Gastroesophageal sphincter (tissue), 4 donors: ENCODE data around the gene ARL5C. TPM values are rescaled to one million over a fixed set of nuclear protein-coding genes. Genes with fewer than 3 reads are reported as not detected.
"Not testable (repeated sequence)": the region's sequence is repeated elsewhere in the genome, so short reads cannot be mapped to it uniquely, and the experiment has no call there.

Experiments used
- ATAC-seq: fragments of 150-250 bp; one replicate; pipeline ENCODE4 v1.9.1; 2016; ENCODE audit warnings: mild to moderate bottlenecking, moderate library complexity
- H3K27ac ChIP-seq, 4 donors: fragments of 200-600 bp; sonication (generic) in 3 of 4; 1 replicate in 3 of 4; 2 replicates in 1 of 4; pipeline ENCODE4 v1.5.1; 2016 to 2019
- H3K27me3 ChIP-seq: fragments of 200-600 bp; sonication (generic); one replicate; pipeline ENCODE4 v1.5.1; 2019
- H3K36me3 ChIP-seq, 2 donors: fragments of 200-600 bp; sonication (generic); one replicate each; pipeline ENCODE4 v1.5.1; 2019; ENCODE audit warnings: control low read depth in 1 of 2
- H3K4me1 ChIP-seq, 3 donors: fragments of 200-600 bp; sonication (generic); 1 replicate in 2 of 3; 2 replicates in 1 of 3; pipeline ENCODE4 v1.5.1; 2016 to 2019; ENCODE audit warnings: control low read depth in 2 of 3
- H3K4me3 ChIP-seq, 2 donors: fragments of 200-600 bp; sonication (generic); one replicate each; pipeline ENCODE4 v1.5.1; 2019; ENCODE audit warnings: mild to moderate bottlenecking in 1 of 2, moderate library complexity in 1 of 2
- H3K9me3 ChIP-seq, 3 donors: fragments of 200-600 bp; sonication (generic); one replicate each; pipeline ENCODE4 v1.5.1; 2017 to 2019; ENCODE audit warnings: control low read depth in 2 of 3
- CTCF ChIP-seq, 4 experiments: fragments of 200-600 bp in 2 of 4; fragments of 450-650 bp in 2 of 4; sonication (generic) in 1 of 4; IDR thresholded peaks; one replicate each; pipeline ENCODE4 v1.5.1; 2017 to 2019; ENCODE audit warnings: antibody characterized with exemption in 4 of 4, mild to moderate bottlenecking in 2 of 4, moderate library complexity in 2 of 4
- EP300 ChIP-seq: sonication (generic); formaldehyde crosslinking; IDR thresholded peaks from one replicate; pipeline ENCODE4 v1.6.1; 2017; ENCODE audit warnings: antibody characterized with exemption, mild to moderate bottlenecking
- POLR2A ChIP-seq, 2 donors: fragments of 450-650 bp; IDR thresholded peaks; one replicate each; pipeline ENCODE4 v1.6.1; 2017; ENCODE audit warnings: antibody characterized with exemption in 2 of 2, mild to moderate bottlenecking in 2 of 2, moderate library complexity in 1 of 2
- POLR2AphosphoS5 ChIP-seq: sonication (generic); formaldehyde crosslinking; IDR thresholded peaks from one replicate; pipeline ENCODE4 v1.6.1; 2017; ENCODE audit warnings: antibody characterized with exemption
- WGBS, 2 donors: methylation state at CpG; one replicate each; pipeline ENCODE4 v1.1.5; 2018; ENCODE audit warnings: low coverage in 1 of 2; 5-methylcytosine and 5-hydroxymethylcytosine counted together
- total RNA-seq, 4 donors: library from RNA; depleted of rRNA; stranded (reverse); fragments of >200 nt; gene quantifications; one replicate each; pipeline ENCODE4 v1.1.0, GENCODE V29; 2016

The ARL5C gene
- total RNA-seq, 4 donors from 2014 or later: not detected

- Histone ChIP-seq H3K4me1 (peaks cover 0 to 31% (median 4%) of the 10 kb centered on the region in 3 donors), H3K4me3 (no peak overlapping the region), H3K9me3 (peaks cover 0 to 4% (median 0%) of the 10 kb centered on the region in 3 donors), H3K27ac (no peak overlapping the region), H3K36me3 (no peaks in the 10 kb centered on the region), H3K27me3 (peaks cover 4% of the 10 kb centered on the region)
- WGBS, 2 donors: 68 to 83% methylated on average over 1 to 2 of the region's 3 CpGs
- ATAC-seq: no peak
- TF ChIP-seq EP300 (no peak), POLR2AphosphoS5 (no peak)
Observed at GRCh38 chr17:39169518-39169917, 3.6 kb upstream of the ARL5C start.

GRCh38 chr17:39169101-39169500 is 3.1 kb upstream of the ARL5C start:
- peaks cover 0 to 33% (median 5%) of the 10 kb centered on the region in 3 donors for H3K4me1 ChIP-seq
- H3K27me3 ChIP-seq: peaks cover 4% of the 10 kb centered on the region
- no peaks in the 10 kb centered on the region for H3K36me3 ChIP-seq
- no peak overlapping the region for H3K4me3 ChIP-seq
- TF ChIP-seq CTCF (IDR thresholded peaks at IDR 0.05): no peak
- TF ChIP-seq POLR2AphosphoS5: no peak
- no peak for TF ChIP-seq EP300
- no peak for TF ChIP-seq POLR2A (IDR thresholded peaks at IDR 0.05)
- no peak for ATAC-seq
- no peak overlapping the region for H3K27ac ChIP-seq
- WGBS, 2 donors: 89 to 96% methylated on average over 13 to 14 of the region's 14 CpGs
- peaks cover 0 to 4% (median 0%) of the 10 kb centered on the region in 3 donors for H3K9me3 ChIP-seq

- H3K4me1 ChIP-seq: peaks cover 0 to 39% (median 9%) of the 10 kb centered on the region in 3 donors
- WGBS, 2 donors: 94% methylated on average over 5 to 8 of the region's 10 CpGs
- not testable (repeated sequence) for H3K27me3 ChIP-seq, H3K4me3 ChIP-seq, H3K9me3 ChIP-seq, ATAC-seq, H3K27ac ChIP-seq, H3K36me3 ChIP-seq
Observed at GRCh38 chr17:39168503-39168902, 2.5 kb upstream of the ARL5C start.

GRCh38 chr17:39167476-39167875 is 1.5 kb upstream of the ARL5C start:
- Histone ChIP-seq H3K9me3 (peaks cover 0 to 4% (median 0%) of the 10 kb centered on the region in 3 donors), H3K36me3 (no peaks in the 10 kb centered on the region), H3K4me3 (no peak overlapping the region), H3K4me1 (peaks cover 0 to 39% (median 9%) of the 10 kb centered on the region in 3 donors), H3K27me3 (peaks cover 4% of the 10 kb centered on the region), H3K27ac (no peak overlapping the region)
- ATAC-seq: no peak
- 21 to 28% methylated on average over 2 of the region's 2 CpGs for WGBS, 2 donors
- TF ChIP-seq CTCF (IDR thresholded peaks at IDR 0.05) (no peak), POLR2A (IDR thresholded peaks at IDR 0.05) (no peak), POLR2AphosphoS5 (no peak), EP300 (no peak)

- no peak for ATAC-seq
- TF ChIP-seq CTCF (IDR thresholded peaks at IDR 0.05) (no peak), POLR2A (IDR thresholded peaks at IDR 0.05) (no peak), EP300 (no peak), POLR2AphosphoS5 (no peak)
- 46 to 83% methylated on average over 3 to 5 of the region's 7 CpGs for WGBS, 2 donors
Observed at GRCh38 chr17:39166437-39167335, 725 bp upstream of the ARL5C start.

More at GRCh38 chr17:39166437-39167335, 725 bp upstream of the ARL5C start:
- Histone ChIP-seq H3K27ac (no peak overlapping the region), H3K4me3 (no peak overlapping the region), H3K4me1 (peaks cover 0 to 39% (median 9%) of the 10 kb centered on the region in 3 donors), H3K36me3 (no peaks in the 10 kb centered on the region), H3K27me3 (peaks cover 3% of the 10 kb centered on the region), H3K9me3 (peaks cover 0 to 4% (median 0%) of the 10 kb centered on the region in 3 donors)
